Ishikawa (cell line): ENCODE results near the gene USP6NL.

ENCODE experiments used
- EGR1 ChIP-seq: IDR thresholded peaks from 2 replicates; pipeline ENCODE4 v1.6.1; 2012
- EP300 ChIP-seq: IDR thresholded peaks from 2 replicates; pipeline ENCODE4 v1.6.1; 2012; ENCODE audit warnings: borderline replicate concordance
- TEAD4 ChIP-seq: IDR thresholded peaks from 2 replicates; pipeline ENCODE4 v1.6.1; 2012

DNA sequence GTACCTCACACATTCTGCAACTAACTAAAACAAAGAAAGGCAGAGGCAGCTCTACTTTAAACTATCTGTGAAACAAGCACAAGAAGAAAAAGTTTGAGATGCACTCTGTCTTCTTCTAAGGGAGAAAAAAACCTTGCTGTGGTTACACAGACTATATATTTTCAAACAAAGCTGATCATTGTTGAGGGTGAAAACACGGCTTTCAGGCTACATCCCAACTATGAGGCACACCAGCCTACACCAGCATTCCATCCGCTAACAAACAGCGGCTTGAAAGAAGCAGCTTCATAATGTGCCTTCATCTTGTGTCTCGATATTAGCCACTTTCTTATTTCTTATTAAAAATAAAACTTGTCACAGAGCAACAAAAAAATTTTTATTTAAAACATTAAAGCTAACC is 79.1 kb downstream of the USP6NL start:
- TF ChIP-seq EP300 (no peak), TEAD4 (no peak), EGR1 (no peak)
